ENCODE measurements around the gene C1orf116.

The C1orf116 gene

DNA sequence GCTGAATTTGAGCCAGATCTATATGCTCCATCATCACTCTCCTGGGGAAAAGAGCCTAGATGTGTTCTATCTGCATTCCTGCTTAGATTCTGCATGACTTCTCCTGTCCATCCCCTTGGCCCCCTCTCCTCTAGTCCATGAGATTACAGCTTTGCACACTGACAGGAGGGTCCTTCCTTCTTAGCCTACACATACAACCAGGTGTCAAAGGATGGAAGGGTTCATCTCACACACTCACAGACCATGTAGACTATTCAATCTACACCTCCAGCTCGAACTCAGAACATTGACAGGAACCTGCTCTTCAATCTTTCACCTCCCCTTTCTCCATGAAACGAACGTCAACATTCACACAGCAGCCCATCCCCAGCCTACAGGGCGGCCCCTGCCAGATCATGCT lies 13.8 kb downstream of the C1orf116 start:
- DNase-seq = no peak

DNA sequence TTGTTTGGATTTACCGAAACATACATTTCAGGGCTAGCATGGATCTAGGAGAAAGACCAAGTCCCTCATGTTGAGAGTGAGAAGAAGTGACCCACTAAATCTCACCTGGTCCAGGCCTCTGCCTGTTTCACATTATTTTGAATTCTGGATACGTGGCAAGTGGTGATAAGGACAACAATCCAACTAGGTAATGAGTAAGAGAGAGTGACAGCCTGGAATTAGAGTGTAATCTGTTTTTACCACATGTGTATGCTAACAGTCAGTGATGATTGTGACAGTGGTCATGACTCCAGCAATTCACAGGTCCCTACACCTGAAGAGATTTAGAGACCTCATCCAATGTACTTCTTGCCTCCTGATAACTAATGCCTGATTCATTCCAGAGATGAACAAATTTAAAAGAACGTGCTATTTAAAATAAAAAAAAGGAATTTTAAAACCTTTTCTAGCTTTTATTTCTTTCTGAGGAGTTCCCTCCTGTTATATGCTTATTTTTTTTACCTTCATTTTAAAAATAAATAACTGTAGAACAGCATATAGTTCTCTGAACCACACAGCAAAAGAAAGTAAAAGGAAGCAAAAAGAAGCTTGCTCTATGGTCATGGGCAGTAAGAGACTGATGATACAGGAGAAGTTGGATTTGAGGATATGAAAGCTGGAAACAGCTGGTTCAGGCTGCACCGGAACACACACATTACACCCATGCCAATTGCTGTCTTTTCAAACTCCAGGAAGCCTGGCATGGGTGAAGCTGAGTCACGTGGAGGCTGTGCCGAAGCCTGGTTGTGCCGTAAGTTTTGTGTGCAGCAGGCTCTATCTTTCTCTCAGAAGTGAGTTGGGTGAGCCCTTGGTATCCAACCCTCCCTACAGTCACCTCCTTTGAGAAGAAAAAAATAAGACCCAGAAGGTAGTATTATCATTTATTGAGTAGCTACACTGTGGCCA lies 14.7 kb downstream of the C1orf116 start:
- no peak for DNase-seq

DNA sequence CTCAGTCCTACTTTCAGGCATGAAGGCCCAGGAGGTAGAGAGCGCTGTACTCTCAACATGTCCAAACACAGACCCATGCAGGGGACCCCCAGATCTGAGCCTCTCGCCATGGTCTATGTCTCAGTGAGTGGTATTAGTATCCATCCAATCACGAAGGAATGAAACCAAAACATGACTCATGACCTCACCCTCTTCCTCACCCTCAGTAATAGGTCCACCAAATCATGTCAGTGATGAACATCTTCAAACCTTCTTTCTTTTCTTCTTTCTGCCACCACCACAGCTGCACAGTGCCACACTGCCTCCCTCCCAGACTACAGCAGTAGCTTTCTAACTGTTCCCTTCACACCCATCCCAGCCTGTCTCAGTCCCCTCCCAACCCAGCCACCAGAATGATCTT lies 16.8 kb downstream of the C1orf116 start:
- DNase-seq = no peak

DNA sequence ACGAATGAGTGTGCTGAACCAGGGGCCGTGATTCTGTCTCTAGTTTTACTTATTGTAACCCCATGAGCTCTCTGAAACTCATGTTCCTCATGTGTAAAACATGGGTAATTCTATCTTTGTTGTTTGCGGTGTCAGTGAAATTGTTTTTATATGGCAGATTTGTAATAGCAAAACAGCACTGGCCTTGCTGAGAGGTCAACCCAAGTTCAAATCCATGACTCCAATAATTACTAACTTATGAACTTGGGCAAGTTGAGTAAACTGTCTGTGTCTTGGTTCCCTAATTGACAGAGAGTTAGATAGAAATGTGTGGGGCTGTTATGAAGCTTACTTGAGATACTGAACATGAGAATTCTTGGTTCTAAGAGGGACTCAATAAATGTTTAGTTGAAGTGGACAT lies 17.8 kb downstream of the C1orf116 start:
- DNase-seq = no peak

DNA sequence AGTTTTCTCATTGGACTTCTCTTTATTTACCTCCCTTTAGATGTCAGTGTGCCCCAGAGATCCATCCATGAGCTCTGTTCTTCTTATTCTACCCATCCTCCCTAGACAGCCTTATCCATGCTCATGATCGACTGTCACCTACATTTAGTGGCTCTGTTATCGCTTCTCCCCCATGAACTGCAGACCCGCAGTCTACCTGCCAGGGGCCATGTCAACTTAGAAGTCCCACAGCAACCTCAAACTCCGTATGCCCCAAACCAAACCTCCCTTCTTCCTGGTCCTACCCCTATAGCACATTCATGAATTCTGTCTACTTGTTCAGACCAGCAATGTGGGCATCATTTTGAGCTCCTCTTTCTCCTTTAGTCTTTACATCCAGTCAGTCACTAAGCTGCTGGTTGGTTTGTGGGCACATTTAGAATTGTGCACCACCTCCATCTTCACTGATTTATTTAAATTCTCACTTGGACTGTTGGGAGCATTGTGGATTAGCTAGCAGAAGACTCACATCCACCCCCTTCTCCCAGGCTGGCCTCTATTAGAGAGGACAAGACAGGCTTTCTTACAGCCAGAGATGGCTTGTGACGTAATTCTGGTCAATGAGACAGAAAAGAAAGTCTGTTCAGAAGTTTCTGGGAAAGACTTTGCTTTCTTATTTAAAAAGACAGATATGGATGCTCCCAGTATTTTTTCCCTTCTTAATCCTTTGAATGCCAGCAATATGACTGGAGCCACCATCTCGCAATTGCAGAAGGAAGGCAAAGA lies 19.1 kb downstream of the C1orf116 start:
- DNase-seq = no peak

DNA sequence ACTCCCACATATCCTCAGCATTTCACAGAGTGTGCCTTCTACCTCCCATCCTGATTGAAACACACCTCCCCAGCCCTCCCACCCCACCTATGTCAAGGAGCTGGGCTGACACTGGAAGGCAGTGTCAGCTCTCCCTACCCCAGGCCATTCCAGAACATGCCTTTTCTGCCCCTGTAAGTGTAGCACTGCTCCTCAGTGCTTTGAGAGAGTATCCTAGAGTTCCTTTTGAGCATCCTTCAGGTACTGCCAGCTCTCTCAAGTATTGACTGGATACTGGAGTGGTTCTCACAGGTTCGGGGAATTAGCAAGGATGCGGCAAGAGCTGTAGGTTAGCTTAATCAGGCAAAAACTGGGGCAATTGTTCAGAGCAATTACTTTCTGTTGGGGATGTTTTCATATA lies 21.8 kb downstream of the C1orf116 start:
- no peak for DNase-seq

DNA sequence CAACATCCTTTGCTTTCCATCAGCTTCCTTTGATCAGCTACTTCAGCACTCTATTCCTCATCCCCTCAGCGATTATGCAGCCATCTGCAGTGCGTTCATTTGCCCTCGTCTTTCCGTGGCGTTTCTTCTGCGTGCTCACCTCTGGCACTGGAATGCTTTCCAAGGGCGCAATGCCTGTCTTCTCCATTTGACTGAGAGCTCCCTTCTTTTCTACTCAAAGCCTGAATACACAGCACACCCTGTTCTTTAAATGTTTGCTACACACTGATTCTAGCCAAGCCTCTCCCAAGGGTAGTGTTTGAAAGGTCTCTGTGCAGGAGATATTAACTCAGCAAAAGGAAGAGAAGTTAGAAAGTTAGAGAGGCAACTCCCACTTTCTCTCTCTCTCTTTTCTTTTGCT lies 22.6 kb downstream of the C1orf116 start:
- DNase-seq = no peak

DNA sequence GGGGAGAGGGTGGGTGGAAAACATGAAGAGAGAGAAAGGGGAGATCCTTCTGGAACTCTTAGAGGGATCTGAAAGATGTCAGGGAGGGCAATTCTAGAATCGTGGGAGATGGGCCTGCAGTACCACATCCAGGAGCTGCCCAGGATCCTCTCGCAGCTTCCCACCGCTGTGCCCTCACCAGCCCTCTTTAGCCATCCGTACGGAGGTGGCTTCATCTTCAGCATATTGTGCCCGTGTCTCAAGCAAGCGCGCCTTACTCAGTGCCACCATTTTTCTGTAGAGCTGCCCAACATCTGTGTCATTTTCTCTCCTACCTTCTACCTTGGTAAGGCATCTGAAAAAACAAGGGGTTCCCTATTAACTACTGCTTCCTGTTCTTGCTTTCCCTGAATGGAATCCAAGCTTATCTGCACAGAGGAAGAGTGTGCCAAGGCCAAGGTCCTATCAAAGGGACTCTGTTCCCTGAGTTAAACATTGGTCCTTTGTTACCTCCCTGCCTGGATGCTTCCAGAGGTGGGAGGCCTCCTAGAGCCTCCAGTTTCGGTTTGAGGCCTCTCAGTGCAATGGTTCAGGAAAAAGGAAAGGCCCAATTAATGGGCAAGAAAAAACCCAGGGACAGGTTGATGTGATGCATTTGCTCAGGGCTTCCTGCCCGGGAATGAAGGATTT lies 23.2 kb downstream of the C1orf116 start:
- no peak for DNase-seq

DNA sequence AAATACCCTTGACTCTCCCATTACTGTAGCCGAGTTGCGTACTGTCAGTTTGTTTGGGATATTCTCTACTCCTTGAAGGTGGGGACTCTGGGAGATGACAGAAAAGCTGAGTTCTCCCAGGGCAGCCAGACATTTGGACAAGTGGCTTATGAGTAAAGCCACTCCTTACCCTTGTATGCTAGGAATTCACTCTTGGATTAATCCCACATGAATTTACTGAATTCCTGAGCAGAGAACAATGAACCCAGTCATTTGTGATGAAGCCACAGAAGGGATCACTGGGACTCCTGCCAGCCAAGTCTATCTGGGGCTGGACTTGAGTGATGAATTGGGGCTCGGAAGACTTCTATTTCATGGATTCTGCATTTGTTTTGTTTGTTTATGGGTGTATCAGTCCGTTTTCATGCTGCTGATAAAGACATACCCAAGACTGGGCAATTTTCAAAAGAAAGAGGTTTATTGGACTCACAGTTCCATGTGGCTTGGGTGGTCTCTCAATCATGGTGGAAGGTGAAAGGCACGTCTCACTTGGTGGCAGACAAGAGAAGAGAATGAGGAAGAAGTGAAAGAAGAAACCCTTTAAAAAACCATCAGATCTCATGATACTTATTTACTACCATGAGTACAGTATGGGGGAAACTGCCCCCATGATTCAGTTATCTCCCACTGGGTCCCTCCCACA lies 25.1 kb downstream of the C1orf116 start:
- no peak for DNase-seq

DNA sequence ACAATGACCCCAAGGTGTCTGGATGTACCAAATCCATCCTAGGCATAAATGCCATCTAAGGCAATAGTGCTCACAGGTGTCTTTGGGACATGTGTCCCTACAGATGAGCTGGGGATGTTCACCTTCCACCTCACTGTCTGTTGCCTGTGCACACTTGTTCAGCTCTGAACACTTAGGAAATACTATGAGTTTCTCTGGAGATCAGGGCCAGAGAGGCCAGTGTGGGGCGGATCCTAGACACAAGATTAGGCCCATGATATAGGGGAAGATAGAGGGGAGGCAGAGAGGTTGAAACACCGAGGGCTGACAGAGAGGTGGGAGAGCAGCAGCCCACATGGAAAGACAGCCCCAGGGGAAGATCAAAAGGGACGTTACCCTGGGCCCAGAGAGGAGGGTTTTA lies 25.6 kb downstream of the C1orf116 start:
- no peak for DNase-seq

DNA sequence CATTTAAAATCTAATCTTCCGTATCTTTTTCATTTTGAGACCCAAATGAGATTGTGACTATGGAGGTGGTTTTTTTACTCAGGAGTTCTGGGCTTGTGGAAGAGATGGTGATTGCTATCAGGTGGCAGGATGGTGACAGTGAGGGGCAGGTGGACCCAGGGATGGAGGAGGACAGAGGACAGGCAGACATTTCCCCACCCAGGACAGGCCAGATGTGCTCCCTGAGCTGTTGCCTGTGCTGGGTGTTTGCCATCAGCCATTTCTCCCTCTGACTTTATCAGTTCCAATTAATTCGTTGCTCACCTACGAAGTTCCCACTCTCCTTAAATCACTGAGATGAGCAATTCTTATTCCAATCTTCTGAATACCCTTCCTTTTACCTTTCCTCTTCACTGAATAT lies 26.5 kb downstream of the C1orf116 start:
- no peak for DNase-seq

DNA sequence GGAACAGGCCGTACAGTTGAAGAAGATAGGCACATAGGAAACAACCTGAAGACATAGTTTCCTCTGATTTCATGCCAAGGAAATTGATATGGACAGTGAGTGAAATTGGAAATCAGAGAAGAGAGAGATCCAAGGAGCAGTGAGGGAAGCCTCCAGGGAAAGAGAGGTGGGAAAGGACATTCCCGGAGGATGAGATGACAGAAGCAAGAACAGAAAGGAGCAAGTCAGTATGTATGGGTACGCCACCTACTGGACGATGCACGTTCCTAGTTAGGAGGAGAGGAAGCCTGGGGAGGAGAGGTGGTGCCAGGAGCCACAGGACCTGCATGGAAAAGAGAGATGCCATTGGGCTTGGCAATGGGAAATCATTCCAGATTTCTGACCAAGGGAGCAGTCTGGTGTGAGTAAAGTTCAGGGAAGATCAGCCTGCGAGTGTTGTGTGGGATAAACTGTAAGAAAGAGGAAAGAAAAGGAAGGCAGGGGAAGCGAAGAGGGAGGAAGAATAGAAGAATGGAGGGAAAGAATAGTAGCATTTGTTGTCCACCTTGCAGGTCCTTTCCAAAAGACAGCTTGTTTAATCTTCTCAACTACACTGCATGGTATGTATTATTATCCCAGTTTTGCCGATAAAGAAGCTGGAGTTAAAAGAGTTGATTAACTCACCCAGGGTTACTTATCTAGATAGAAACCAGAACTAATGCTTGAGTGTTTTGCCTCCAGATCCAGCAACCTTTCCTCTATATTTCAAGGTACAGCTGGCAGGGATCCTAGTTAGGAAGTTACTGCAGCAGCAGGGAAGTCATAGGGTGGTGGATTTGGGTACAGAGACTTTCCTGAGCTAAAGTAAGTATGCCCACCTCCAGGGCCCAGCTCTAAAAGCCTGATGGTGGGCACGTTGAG lies 27.4 kb downstream of the C1orf116 start:
- peak; percentile 29 for DNase-seq

DNA sequence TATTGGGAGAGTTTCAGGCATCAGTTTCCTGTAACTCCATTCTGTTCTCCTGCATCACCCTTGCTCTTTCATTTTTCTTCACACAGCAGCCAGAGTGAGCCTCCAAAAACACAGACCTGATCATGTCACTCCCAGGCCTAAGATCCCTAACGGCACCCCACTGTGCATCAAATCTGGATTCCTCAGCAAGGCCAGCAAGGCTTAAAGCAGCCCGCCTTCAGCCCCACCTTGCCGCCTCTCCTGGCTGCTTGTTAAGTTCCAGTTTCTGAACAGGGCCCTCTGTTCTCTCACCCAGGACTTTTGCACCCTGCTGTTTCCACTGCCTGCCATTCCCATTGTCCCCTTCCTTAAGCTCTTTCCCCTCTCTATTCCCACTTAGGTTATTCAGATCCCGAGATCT lies 29.3 kb downstream of the C1orf116 start:
- no peak for DNase-seq

DNA sequence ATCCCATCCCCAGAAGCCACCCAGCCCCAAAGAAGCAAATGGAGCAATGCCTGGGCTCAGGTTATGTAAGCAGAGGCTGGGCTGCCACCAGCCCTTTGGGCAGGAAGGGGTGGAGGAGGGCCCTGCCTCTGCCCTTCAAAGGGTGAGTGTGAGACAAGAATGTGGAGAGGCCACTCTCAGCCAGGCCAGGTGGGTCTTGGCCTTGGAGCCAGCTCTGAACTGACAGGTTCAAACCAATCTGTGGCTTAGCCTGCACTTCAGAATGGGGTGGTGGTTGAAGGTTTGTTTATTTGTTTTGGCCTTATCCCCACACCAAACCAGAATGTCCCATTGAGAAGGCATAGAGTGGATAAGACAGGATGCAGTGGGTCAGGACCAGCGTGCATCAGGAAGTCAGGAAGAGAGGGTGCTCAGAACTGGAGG lies 29.8 kb downstream of the C1orf116 start:
- DNase-seq = no peak

DNA sequence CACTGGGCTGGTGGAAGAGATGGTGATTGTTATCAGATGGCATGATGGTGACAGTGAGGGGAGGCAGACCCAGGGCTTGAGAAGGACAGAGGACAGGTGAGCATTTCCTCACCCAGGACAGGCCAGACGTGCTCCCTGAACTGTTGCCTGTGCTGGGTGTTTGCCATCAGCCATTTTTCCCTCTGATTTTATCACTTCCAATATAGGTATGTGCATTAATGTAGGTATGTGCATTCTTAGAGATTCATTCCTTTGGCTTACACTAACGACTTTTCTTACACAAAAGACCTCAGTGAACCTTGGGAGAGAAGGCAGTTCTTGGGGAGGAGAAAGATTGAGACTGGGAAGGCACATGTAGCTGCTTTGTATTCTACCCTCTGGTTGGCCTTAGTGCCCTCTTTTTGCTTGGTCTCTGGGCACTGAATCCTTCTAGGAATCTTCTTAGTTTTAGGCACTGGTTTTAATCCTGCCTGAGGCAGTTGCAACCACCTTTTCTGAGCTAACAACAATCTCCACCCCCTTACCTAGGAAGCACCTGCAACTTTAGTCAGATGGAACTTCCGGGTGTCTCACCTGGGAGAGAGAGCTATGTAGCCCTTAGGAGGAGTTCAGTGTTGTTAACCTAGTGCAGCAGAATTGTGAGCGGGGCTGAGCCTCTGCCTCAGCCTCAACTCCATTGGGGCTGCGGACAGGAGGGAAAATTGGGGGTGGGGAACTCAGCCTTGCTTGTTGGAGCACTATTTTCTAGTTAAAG lies 30.9 kb downstream of the C1orf116 start:
- no peak for DNase-seq

DNA sequence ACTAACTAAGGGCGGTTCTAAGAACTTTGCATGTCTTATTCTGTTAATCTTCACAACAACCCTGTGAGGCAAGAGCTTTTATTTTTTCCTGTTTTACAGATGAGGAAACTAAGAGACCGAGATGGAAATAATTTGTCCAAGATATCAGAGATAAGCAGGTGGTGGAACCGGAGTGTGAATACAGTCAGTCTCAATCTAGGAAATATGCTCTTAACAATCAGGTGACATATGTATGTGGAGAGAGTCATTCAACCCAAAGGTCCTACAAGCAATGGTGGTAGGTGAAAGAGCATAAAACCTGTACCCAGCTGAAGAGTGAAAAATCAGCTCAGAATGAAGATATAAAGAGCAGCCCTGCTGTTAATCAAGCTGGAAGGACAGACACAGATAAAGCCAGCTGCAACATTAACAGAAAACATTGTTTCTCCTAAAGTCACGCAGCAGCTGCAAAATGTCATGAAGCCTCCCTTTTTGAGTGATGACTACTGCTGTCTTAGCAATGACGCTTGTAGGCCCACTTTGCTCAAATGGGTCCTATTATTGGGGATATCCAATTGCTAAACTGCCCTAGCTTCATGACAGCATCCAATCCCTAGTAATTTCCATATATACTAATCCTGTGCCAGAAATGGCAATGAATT lies 31.8 kb downstream of the C1orf116 start:
- DNase-seq = no peak

DNA sequence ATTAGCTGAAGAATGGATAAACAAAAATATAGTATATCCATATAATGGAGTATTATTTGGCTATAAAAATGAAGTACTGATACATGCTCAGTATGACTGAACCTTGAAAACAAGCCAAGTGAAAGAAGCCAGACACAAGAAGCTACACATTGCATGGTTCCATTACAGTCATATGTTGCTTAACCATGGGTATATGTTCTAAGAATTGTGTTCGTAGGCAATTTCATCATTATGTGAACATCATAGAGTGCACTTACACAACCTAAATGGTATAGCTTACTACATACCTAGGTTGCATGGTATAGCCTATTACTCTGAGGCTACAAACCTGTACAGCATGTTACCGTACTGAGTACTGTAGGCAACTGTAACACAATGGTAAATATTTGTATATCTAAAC lies 33.7 kb downstream of the C1orf116 start:
- no peak for DNase-seq

DNA sequence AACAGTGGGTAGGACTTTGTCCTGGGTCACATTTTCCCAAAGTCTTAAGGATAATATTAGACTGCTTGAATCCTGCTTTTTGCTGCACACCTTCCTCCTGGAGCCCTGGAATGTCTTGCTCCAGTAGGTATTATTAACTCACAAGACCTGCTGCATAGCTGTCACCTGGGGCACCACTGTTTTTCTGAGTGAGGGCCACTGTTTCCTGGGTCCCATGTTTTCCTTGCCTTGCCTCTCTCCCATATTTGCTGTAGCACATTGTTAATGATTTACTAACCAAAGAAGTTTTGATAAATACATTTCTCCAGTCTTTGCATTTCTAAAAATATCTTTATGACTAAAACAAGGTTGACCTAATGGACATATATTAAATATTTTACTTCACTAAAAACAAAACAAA lies 39.8 kb downstream of the C1orf116 start:
- no peak for DNase-seq

DNA sequence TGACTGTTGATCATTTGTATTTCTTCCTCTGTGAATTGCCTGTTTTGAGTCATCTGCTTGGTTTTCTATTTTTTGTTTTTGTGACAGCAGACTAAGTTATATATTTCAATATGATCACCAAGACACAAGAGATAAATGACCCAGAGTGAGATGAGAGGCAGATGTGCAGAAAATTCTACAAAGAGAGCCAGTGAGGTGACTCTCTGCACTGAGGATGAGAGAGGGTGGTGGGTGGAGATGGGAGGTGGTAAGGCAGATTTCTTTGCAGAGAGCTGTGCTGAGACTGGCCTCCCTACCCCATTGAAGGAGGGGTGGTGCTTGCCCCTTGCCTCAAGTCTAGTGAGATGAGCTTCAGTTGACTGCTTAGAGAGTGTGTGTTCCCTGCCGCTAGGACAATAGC lies 44.7 kb downstream of the C1orf116 start:
- no peak for DNase-seq

DNA sequence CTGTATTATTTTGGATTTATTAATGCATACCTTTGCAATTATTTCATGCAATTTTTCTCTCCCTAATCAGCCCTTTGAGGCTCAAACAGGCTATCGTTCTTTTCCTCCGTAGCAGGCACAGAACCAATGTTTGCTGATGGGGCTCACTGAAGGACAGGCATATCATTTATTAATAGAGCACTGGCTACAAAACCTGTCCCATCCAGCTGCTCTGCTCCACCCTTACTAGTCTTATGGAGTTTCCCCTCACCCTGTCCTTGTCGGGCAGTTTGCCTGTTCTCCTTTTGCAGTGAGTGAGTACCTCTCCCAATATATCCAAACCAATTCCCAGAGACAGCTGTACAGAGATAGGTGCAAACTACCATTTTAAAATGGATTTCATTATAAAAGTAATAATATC lies 45.7 kb downstream of the C1orf116 start:
- DNase-seq = no peak

DNA sequence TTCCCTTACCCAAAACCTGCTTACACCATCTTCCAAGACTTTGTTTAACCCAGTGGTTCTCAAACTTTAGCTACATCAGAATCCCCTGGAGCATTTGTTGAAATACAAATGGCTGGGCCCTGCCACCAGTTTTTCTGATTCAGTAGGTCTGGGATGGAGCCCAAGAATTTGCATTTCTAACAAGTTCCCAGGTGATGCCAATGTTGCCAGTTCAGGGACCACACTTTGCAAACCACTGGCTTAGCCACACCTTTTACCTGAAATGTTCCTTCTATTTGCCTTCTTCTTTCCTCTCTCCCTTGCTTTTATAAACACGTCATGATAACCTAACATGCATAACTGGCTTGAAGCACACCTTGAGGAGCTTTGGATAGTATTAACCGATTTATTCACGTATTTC lies 46.2 kb downstream of the C1orf116 start:
- no peak for DNase-seq

Measured in NCI-H1105 treated with DMSO at 0.1 percent for 48 hours (cell line).